Esophagus squamous epithelium (tissue), 4 donors: ENCODE measurements around the gene CFAP70.
"Not testable (repeated sequence)": the region's sequence is repeated elsewhere in the genome, so short reads cannot be mapped to it uniquely, and the experiment has no call there.

Source experiments
- CTCF ChIP-seq, 6 experiments: fragments of 450-650 bp in 4 of 6; fragments of 200-600 bp in 2 of 6; sonication (generic) in 2 of 6; IDR thresholded peaks; one replicate each; pipeline ENCODE4 v1.5.1; 2016 to 2019; ENCODE audit warnings: antibody characterized with exemption in 6 of 6, mild to moderate bottlenecking in 4 of 6, moderate library complexity in 4 of 6
- POLR2A ChIP-seq, 4 donors: fragments of 450-650 bp; IDR thresholded peaks; one replicate each; pipeline ENCODE4 v1.6.1; 2017; ENCODE audit warnings: antibody characterized with exemption in 4 of 4, mild to moderate bottlenecking in 4 of 4, moderate library complexity in 3 of 4

DNA sequence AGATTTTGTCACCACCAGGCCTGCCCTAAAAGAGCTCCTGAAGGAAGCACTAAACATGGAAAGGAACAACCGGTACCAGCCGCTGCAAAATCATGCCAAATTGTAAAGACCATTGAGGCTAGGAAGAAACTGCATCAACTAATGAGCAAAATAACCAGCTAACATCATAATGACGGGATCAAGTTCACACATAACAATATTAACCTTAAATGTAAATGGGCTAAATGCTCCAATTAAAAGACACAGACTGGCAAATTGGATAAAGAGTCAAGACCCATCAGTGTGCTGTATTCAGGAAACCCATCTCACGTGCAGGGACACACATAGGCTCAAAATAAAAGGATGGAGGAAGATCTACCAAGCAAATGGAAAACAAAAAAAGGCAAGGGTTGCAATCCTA is 33.4 kb downstream of the CFAP70 start:
- TF ChIP-seq POLR2A, CTCF (IDR thresholded peaks at IDR 0.05): not testable (repeated sequence)
